Measurements from ENCODE around the gene PNN. TPM values are rescaled to one million over a fixed set of nuclear protein-coding genes. Genes with fewer than 3 reads are reported as not detected.
"Not testable (repeated sequence)": the region's sequence is repeated elsewhere in the genome, so short reads cannot be mapped to it uniquely, and the experiment has no call there.

Gene PNN
- total and polyA plus RNA-seq, 9 of the 15 experiments (the other 6 are each of a cell fraction or from before 2014, with no cell fraction given), result 30.2 to 188 (median 69.7) TPM

GRCh38 chr14:39141623-39142022 is 33.4 kb upstream of the PNN start:
- H3K9me1 ChIP-seq (ENCODE audit: control insufficient read depth, insufficient read depth, low read length); H3K79me2 ChIP-seq (ENCODE audit: control insufficient read depth, insufficient read depth, low read length); H3K4me2 ChIP-seq (ENCODE audit: insufficient read depth, low read length); CTCF ChIA-PET (ENCODE audit: low intra/inter-chr PET ratio); H3K4me3 ChIP-seq; ATAC-seq; H4K20me1 ChIP-seq (replicated peaks; ENCODE audit: control insufficient read depth, insufficient read depth, low read length); BruUV-seq (replicated peaks); in situ Hi-C loops (cut with MboI); DNase-seq (ENCODE audit: extremely low read depth in 1 of 4, low spot score in 3 of 4); FAIRE-seq; POLR2A ChIA-PET; H3K9me3 ChIP-seq (replicated peaks; ENCODE audit: control insufficient read depth, insufficient read depth, low read depth, low read length); H3K27ac ChIP-seq (ENCODE audit: extremely low read depth, low read depth, low read length); intact Hi-C loops (cut with micrococcal nuclease); H3K27me3 ChIP-seq (ENCODE audit: control insufficient read depth in 2 of 2, insufficient read depth in 2 of 2, low read length in 2 of 2); H2AFZ ChIP-seq (ENCODE audit: low read depth, low read length); H3K9ac ChIP-seq (ENCODE audit: insufficient read depth in 1 of 2, low read depth in 2 of 2, low read length in 2 of 2); H3K4me1 ChIP-seq (replicated peaks in 1 of 2; ENCODE audit: control insufficient read depth in 2 of 2, insufficient read depth in 2 of 2, low read length in 2 of 2): not testable (repeated sequence)
- H3K36me3 ChIP-seq (ENCODE audit: control insufficient read depth, insufficient read depth, low read length), result peaks cover 14% of the 10 kb centered on the region; the same call in 2 of the 3 replicates
- WGBS (ENCODE audit: insufficient coverage, low coverage, missing lambda C conversion rate), result 100% methylated on average over 1 of the region's 1 CpG
- peak; percentile 82 for TF ChIP-seq ZFP36 (IDR thresholded peaks at IDR 0.05; ENCODE audit: low read depth, low read length, partially characterized antibody)
- 0 out of 2 replicates have a peak, but pooled peaks have one; percentile 16 for TF ChIP-seq ZBTB7A (IDR thresholded peaks at IDR 0.05; ENCODE audit: borderline replicate concordance, control insufficient read depth, low read depth, low read length)

- H3K4me3 ChIP-seq; H3K9me1 ChIP-seq (ENCODE audit: control insufficient read depth, insufficient read depth, low read length); H2AFZ ChIP-seq (ENCODE audit: low read depth, low read length); BruUV-seq (replicated peaks); H3K27ac ChIP-seq (ENCODE audit: extremely low read depth, low read depth, low read length); POLR2A ChIA-PET; intact Hi-C loops (cut with micrococcal nuclease); DNase-seq (ENCODE audit: extremely low read depth in 1 of 4, low spot score in 3 of 4); H3K79me2 ChIP-seq (ENCODE audit: control insufficient read depth, insufficient read depth, low read length); H3K4me2 ChIP-seq (ENCODE audit: insufficient read depth, low read length); H3K27me3 ChIP-seq (ENCODE audit: control insufficient read depth in 2 of 2, insufficient read depth in 2 of 2, low read length in 2 of 2); H3K9ac ChIP-seq (ENCODE audit: insufficient read depth in 1 of 2, low read depth in 2 of 2, low read length in 2 of 2); ATAC-seq; H4K20me1 ChIP-seq (replicated peaks; ENCODE audit: control insufficient read depth, insufficient read depth, low read length); in situ Hi-C loops (cut with MboI); CTCF ChIA-PET (ENCODE audit: low intra/inter-chr PET ratio); H3K9me3 ChIP-seq (replicated peaks; ENCODE audit: control insufficient read depth, insufficient read depth, low read depth, low read length); H3K4me1 ChIP-seq (replicated peaks in 1 of 2; ENCODE audit: control insufficient read depth in 2 of 2, insufficient read depth in 2 of 2, low read length in 2 of 2); FAIRE-seq: not testable (repeated sequence)
- peaks cover 13% of the 10 kb centered on the region; the same call in 2 of the 3 replicates for H3K36me3 ChIP-seq (ENCODE audit: control insufficient read depth, insufficient read depth, low read length)
- 50% methylated on average over 2 of the region's 2 CpGs for WGBS (ENCODE audit: insufficient coverage, low coverage, missing lambda C conversion rate)
These were observed 31.8 kb upstream of the PNN start for GRCh38 chr14:39143226-39143625.

All from K562 (cell line).